ENCODE data around the gene ARID3B. TPM values are rescaled to one million over a fixed set of nuclear protein-coding genes. Genes with fewer than 3 reads are reported as not detected.

Gene ARID3B
- total and polyA plus RNA-seq, 3 donors from 2014 or later = 50.3 to 58.1 (median 53.7) TPM

- intact Hi-C loops (cut with DNase I; ENCODE audit: low total_unique reads) = loop anchor here (10.0 kb wide), 1 partner anchor 150 kb away; no protein-coding TSS in a partner anchor
- WGBS, 2 donors = 63 to 80% methylated on average over 7 to 12 of the region's 12 CpGs
- no peaks in the 10 kb centered on the region for H3K9me3 ChIP-seq
- no peak for DNase-seq
- no peak overlapping the region for H3K27ac ChIP-seq
- no peaks in the 10 kb centered on the region for H3K27me3 ChIP-seq
- H3K4me1 ChIP-seq = peaks cover 8% of the 10 kb centered on the region
- TF ChIP-seq CTCF (IDR thresholded peaks at IDR 0.05) (no peak), POLR2A (IDR thresholded peaks at IDR 0.05) (no peak)
- H3K4me3 ChIP-seq = no peak overlapping the region
- H3K36me3 ChIP-seq (ENCODE audit: low read depth, missing control alignments) = no peaks in the 10 kb centered on the region
Observed at GRCh38 chr15:74604983-74605794, 64.2 kb downstream of the ARID3B start.

- TF ChIP-seq CTCF (IDR thresholded peaks at IDR 0.05) = no peak
- no peak for TF ChIP-seq POLR2A (IDR thresholded peaks at IDR 0.05)
- intact Hi-C loops (cut with DNase I; ENCODE audit: low total_unique reads) = loop anchor here (10.0 kb wide), 1 partner anchor 151 kb away; no protein-coding TSS in a partner anchor
- 20 to 72% methylated on average over 1 of the region's 1 CpG for WGBS, 2 donors
Observed at GRCh38 chr15:74605795-74606150, 64.8 kb downstream of the ARID3B start.

GRCh38 chr15:74608786-74609185 lies 67.8 kb downstream of the ARID3B start:
- intact Hi-C loops (cut with DNase I; ENCODE audit: low total_unique reads) = loop anchor here (10.0 kb wide), 1 partner anchor 154 kb away; no protein-coding TSS in a partner anchor
- TF ChIP-seq CTCF (IDR thresholded peaks at IDR 0.05) (no peak), POLR2A (IDR thresholded peaks at IDR 0.05) (no peak)
- no peaks in the 10 kb centered on the region for H3K27me3 ChIP-seq
- WGBS, 2 donors = 80 to 90% methylated on average over 2 to 3 of the region's 3 CpGs
- peaks cover 18% of the 10 kb centered on the region for H3K4me1 ChIP-seq
- H3K27ac ChIP-seq = no peak overlapping the region
- no peak for DNase-seq
- no peak overlapping the region for H3K4me3 ChIP-seq
- no peaks in the 10 kb centered on the region for H3K36me3 ChIP-seq (ENCODE audit: low read depth, missing control alignments)
- H3K9me3 ChIP-seq = no peaks in the 10 kb centered on the region

More at GRCh38 chr15:74605795-74606150, 64.8 kb downstream of the ARID3B start:
- no peak overlapping the region for H3K27ac ChIP-seq
- H3K36me3 ChIP-seq (ENCODE audit: low read depth, missing control alignments) = no peaks in the 10 kb centered on the region
- no peaks in the 10 kb centered on the region for H3K27me3 ChIP-seq
- H3K4me1 ChIP-seq = peaks cover 14% of the 10 kb centered on the region
- no peak overlapping the region for H3K4me3 ChIP-seq
- H3K9me3 ChIP-seq = no peaks in the 10 kb centered on the region
- no peak for DNase-seq

GRCh38 chr15:74609938-74610301 lies 68.9 kb downstream of the ARID3B start:
- 61 to 83% methylated on average over 2 to 3 of the region's 3 CpGs for WGBS, 2 donors
- Histone ChIP-seq H3K9me3 (no peaks in the 10 kb centered on the region), H3K4me1 (peaks cover 22% of the 10 kb centered on the region), H3K27ac (no peak overlapping the region), H3K27me3 (no peaks in the 10 kb centered on the region), H3K4me3 (no peak overlapping the region), H3K36me3 (ENCODE audit: low read depth, missing control alignments) (no peaks in the 10 kb centered on the region)
- intact Hi-C loops (cut with DNase I; ENCODE audit: low total_unique reads) = loop anchor here (5.0 to 10.0 kb wide), 2 partner anchors 68 to 155 kb away; partner anchors contain the start of gene ARID3B
- TF ChIP-seq POLR2A (IDR thresholded peaks at IDR 0.05) = no peak
- no peak for TF ChIP-seq CTCF (IDR thresholded peaks at IDR 0.05)
- no peak for DNase-seq

Data from testis (tissue), 3 donors.